ENCODE data around the gene KRT86.

- TF ChIP-seq CTCF (conservative IDR thresholded peaks at IDR 0.05) (no peak), ZFX (IDR thresholded peaks at IDR 0.05) (no peak)
These were observed 45.5 kb upstream of the KRT86 start for GRCh38 chr12:52228931-52229330.

Measured in C4-2B (cell line).